ENCODE measurements around the gene LASP1NB.

The LASP1NB gene

GRCh38 chr17:38889745-38890409 lies 35.5 kb upstream of the LASP1NB start:
- H3K36me3 ChIP-seq (ENCODE audit: insufficient read depth, low read length): peaks cover 34% of the 10 kb centered on the region
- no peaks in the 10 kb centered on the region for H3K9me3 Mint-ChIP-seq
- no peaks in the 10 kb centered on the region for H3K9me3 ChIP-seq (ENCODE audit: control insufficient read depth in 1 of 2, low read length in 2 of 2)
- no peaks in the 10 kb centered on the region for H3K27me3 Mint-ChIP-seq
- peaks cover 96% of the 10 kb centered on the region for H3K4me1 ChIP-seq (ENCODE audit: insufficient read depth, low read length)
- intact Hi-C loops (cut with micrococcal nuclease): loop anchor here (2.0 kb wide), 1 partner anchor 19 kb away; the partner anchor contains the start of gene LASP1
- DNase-seq: no peak
- H3K4me3 Mint-ChIP-seq: peak overlapping the region in 7 of 8 donors; percentile 55 to 76 (median 69)
- H3K27ac ChIP-seq (ENCODE audit: low read depth, low read length): peak overlapping the region; percentile 50
- ChIA-PET POLR2A (ENCODE audit: partially characterized antibody) (interaction anchor here (1.5 to 7.0 kb wide), 5 partner anchors 9 to 36 kb away, joined by 4 to 63 read pairs (median 8); partner anchors contain the start of genes LASP1 and RPL23), CTCF (ENCODE audit: partially characterized antibody) (interaction anchor here (1.7 kb wide), 1 partner anchor 16 kb away, joined by 5 read pairs; no protein-coding TSS in a partner anchor)
- H3K4me3 ChIP-seq (ENCODE audit: low read length in 2 of 2): peak overlapping the region in 1 of 2 donors; percentile 17
- H3K4me1 Mint-ChIP-seq: peaks cover 56 to 93% (median 78%) of the 10 kb centered on the region in 4 donors
- peaks cover 23 to 54% of the 10 kb centered on the region in 2 donors for H3K36me3 Mint-ChIP-seq
- no peaks in the 10 kb centered on the region for H3K27me3 ChIP-seq (ENCODE audit: insufficient read depth, low read length)
- peak overlapping the region; percentile 84 to 95 (median 91) for H3K27ac Mint-ChIP-seq

- H3K9me3 ChIP-seq (ENCODE audit: control insufficient read depth in 1 of 2, low read length in 2 of 2): no peaks in the 10 kb centered on the region
- CTCF ChIA-PET (ENCODE audit: partially characterized antibody): interaction anchor here (1.7 kb wide), 1 partner anchor 17 kb away, joined by 5 read pairs; no protein-coding TSS in a partner anchor
- no peaks in the 10 kb centered on the region for H3K27me3 ChIP-seq (ENCODE audit: insufficient read depth, low read length)
- H3K27ac Mint-ChIP-seq: peak overlapping the region; percentile 84 to 95 (median 91)
- peak overlapping the region; percentile 50 for H3K27ac ChIP-seq (ENCODE audit: low read depth, low read length)
- H3K4me1 Mint-ChIP-seq: peaks cover 53 to 89% (median 73%) of the 10 kb centered on the region in 4 donors
- DNase-seq: peak in 2 of 5 donors; percentile 36 to 38
- peaks cover 94% of the 10 kb centered on the region for H3K4me1 ChIP-seq (ENCODE audit: insufficient read depth, low read length)
- no peaks in the 10 kb centered on the region for H3K9me3 Mint-ChIP-seq
- intact Hi-C loops (cut with micrococcal nuclease): loop anchor here (2.0 kb wide), 1 partner anchor 20 kb away; the partner anchor contains the start of gene LASP1
- H3K27me3 Mint-ChIP-seq: no peaks in the 10 kb centered on the region
- POLR2A ChIA-PET (ENCODE audit: partially characterized antibody): interaction anchor here (1.5 to 7.0 kb wide), 5 partner anchors 8 to 37 kb away, joined by 4 to 63 read pairs (median 8); partner anchors contain the start of genes LASP1 and RPL23
- H3K4me3 Mint-ChIP-seq: peak overlapping the region in 7 of 8 donors; percentile 55 to 76 (median 69)
- H3K4me3 ChIP-seq (ENCODE audit: low read length in 2 of 2): peak overlapping the region in 1 of 2 donors; percentile 17
- H3K36me3 Mint-ChIP-seq: peaks cover 23 to 52% of the 10 kb centered on the region in 2 donors
- H3K36me3 ChIP-seq (ENCODE audit: insufficient read depth, low read length): peaks cover 36% of the 10 kb centered on the region
Measured at GRCh38 chr17:38890410-38890746, 35.0 kb upstream of the LASP1NB start.

GRCh38 chr17:38891441-38891840 lies 34.0 kb upstream of the LASP1NB start:
- Histone ChIP-seq H3K27me3 (ENCODE audit: insufficient read depth, low read length) (no peaks in the 10 kb centered on the region), H3K4me1 (ENCODE audit: insufficient read depth, low read length) (peaks cover 94% of the 10 kb centered on the region), H3K9me3 (ENCODE audit: control insufficient read depth in 1 of 2, low read length in 2 of 2) (no peaks in the 10 kb centered on the region), H3K4me3 (ENCODE audit: low read length in 2 of 2) (no peak overlapping the region), H3K36me3 (ENCODE audit: insufficient read depth, low read length) (peaks cover 43% of the 10 kb centered on the region), H3K27ac (ENCODE audit: low read depth, low read length) (peak overlapping the region; percentile 50)
- ChIA-PET CTCF (ENCODE audit: partially characterized antibody) (interaction anchor here (0.6 to 1.5 kb wide), 3 partner anchors 22 to 44 kb away, joined by 3 to 6 read pairs (median 3); partner anchors contain the start of gene LASP1), POLR2A (ENCODE audit: partially characterized antibody) (interaction anchor here (0.5 to 7.0 kb wide), 7 partner anchors 11 to 38 kb away, joined by 3 to 63 read pairs (median 4); partner anchors contain the start of genes LASP1 and RPL23)
- Mint-ChIP-seq H3K4me3 (peak overlapping the region in 7 of 8 donors; percentile 22 to 81 (median 64)), H3K9me3 (no peaks in the 10 kb centered on the region), H3K4me1 (peaks cover 50 to 87% (median 70%) of the 10 kb centered on the region in 4 donors), H3K27ac (peak overlapping the region; percentile 88 to 95 (median 91)), H3K27me3 (no peaks in the 10 kb centered on the region), H3K36me3 (peaks cover 21 to 50% of the 10 kb centered on the region in 2 donors)
- no peak for DNase-seq
- intact Hi-C loops (cut with micrococcal nuclease): loop anchor here (2.0 kb wide), 1 partner anchor 21 kb away; the partner anchor contains the start of gene LASP1

GRCh38 chr17:38892083-38892482 lies 33.3 kb upstream of the LASP1NB start:
- no peak for DNase-seq
- no peaks in the 10 kb centered on the region for H3K27me3 ChIP-seq (ENCODE audit: insufficient read depth, low read length)
- intact Hi-C loops (cut with micrococcal nuclease): no loop called here
- ChIA-PET POLR2A (ENCODE audit: partially characterized antibody) (interaction anchor here (1.0 to 7.0 kb wide), 5 partner anchors 11 to 23 kb away, joined by 3 to 63 read pairs (median 4); partner anchors contain the start of gene LASP1), CTCF (ENCODE audit: partially characterized antibody) (interaction anchor here (1.2 to 1.5 kb wide), 2 partner anchors 22 to 33 kb away, joined by 3 to 6 read pairs; partner anchors contain the start of gene LASP1)
- Mint-ChIP-seq H3K4me3 (peak overlapping the region in 6 of 8 donors; percentile 6 to 81 (median 66)), H3K36me3 (peaks cover 21 to 49% of the 10 kb centered on the region in 2 donors), H3K27ac (peak overlapping the region; percentile 88 to 95 (median 91)), H3K27me3 (no peaks in the 10 kb centered on the region), H3K9me3 (no peaks in the 10 kb centered on the region), H3K4me1 (peaks cover 47 to 88% (median 70%) of the 10 kb centered on the region in 4 donors)
- no peaks in the 10 kb centered on the region for H3K9me3 ChIP-seq (ENCODE audit: control insufficient read depth in 1 of 2, low read length in 2 of 2)
- H3K4me1 ChIP-seq (ENCODE audit: insufficient read depth, low read length): peaks cover 94% of the 10 kb centered on the region
- peak overlapping the region; percentile 50 for H3K27ac ChIP-seq (ENCODE audit: low read depth, low read length)
- peaks cover 47% of the 10 kb centered on the region for H3K36me3 ChIP-seq (ENCODE audit: insufficient read depth, low read length)
- no peak overlapping the region for H3K4me3 ChIP-seq (ENCODE audit: low read length in 2 of 2)

- H3K27me3 ChIP-seq (ENCODE audit: insufficient read depth, low read length): no peaks in the 10 kb centered on the region
- Mint-ChIP-seq H3K36me3 (peaks cover 21 to 48% of the 10 kb centered on the region in 2 donors), H3K4me1 (peaks cover 50 to 91% (median 73%) of the 10 kb centered on the region in 4 donors), H3K9me3 (no peaks in the 10 kb centered on the region), H3K27ac (peak overlapping the region; percentile 60 to 91 (median 89)), H3K27me3 (no peaks in the 10 kb centered on the region), H3K4me3 (peak overlapping the region in 3 of 8 donors; percentile 20 to 61 (median 52))
- H3K9me3 ChIP-seq (ENCODE audit: control insufficient read depth in 1 of 2, low read length in 2 of 2): no peaks in the 10 kb centered on the region
- POLR2A ChIA-PET (ENCODE audit: partially characterized antibody): interaction anchor here (1.3 to 7.0 kb wide), 6 partner anchors 9 to 39 kb away, joined by 4 to 63 read pairs (median 14); partner anchors contain the start of genes LASP1 and RPL23
- CTCF ChIA-PET (ENCODE audit: partially characterized antibody): interaction anchor here (1.2 to 1.5 kb wide), 2 partner anchors 23 to 32 kb away, joined by 3 to 6 read pairs; partner anchors contain the start of gene LASP1
- H3K36me3 ChIP-seq (ENCODE audit: insufficient read depth, low read length): peaks cover 42% of the 10 kb centered on the region
- no peak for DNase-seq
- intact Hi-C loops (cut with micrococcal nuclease): no loop called here
- no peak overlapping the region for H3K4me3 ChIP-seq (ENCODE audit: low read length in 2 of 2)
- peak overlapping the region; percentile 50 for H3K27ac ChIP-seq (ENCODE audit: low read depth, low read length)
- H3K4me1 ChIP-seq (ENCODE audit: insufficient read depth, low read length): peaks cover 94% of the 10 kb centered on the region
Measured at GRCh38 chr17:38892620-38893019, 32.8 kb upstream of the LASP1NB start.

- no peaks in the 10 kb centered on the region for H3K9me3 Mint-ChIP-seq
- H3K27ac Mint-ChIP-seq: peak overlapping the region; percentile 60 to 90 (median 78)
- ChIA-PET CTCF (ENCODE audit: partially characterized antibody) (interaction anchor here (0.7 to 2.0 kb wide), 2 partner anchors 25 to 90 kb away, joined by 3 to 8 read pairs; no protein-coding TSS in a partner anchor), POLR2A (ENCODE audit: partially characterized antibody) (interaction anchor here (0.6 to 7.0 kb wide), 7 partner anchors 9 to 560 kb away, joined by 3 to 63 read pairs (median 5); partner anchors contain the start of genes LASP1 and RPL23)
- Histone ChIP-seq H3K4me3 (ENCODE audit: low read length in 2 of 2) (no peak overlapping the region), H3K36me3 (ENCODE audit: insufficient read depth, low read length) (peaks cover 39% of the 10 kb centered on the region), H3K9me3 (ENCODE audit: control insufficient read depth in 1 of 2, low read length in 2 of 2) (no peaks in the 10 kb centered on the region), H3K4me1 (ENCODE audit: insufficient read depth, low read length) (peaks cover 94% of the 10 kb centered on the region), H3K27me3 (ENCODE audit: insufficient read depth, low read length) (no peaks in the 10 kb centered on the region), H3K27ac (ENCODE audit: low read depth, low read length) (peak overlapping the region; percentile 50)
- H3K4me3 Mint-ChIP-seq: peak overlapping the region in 4 of 8 donors; percentile 20 to 61 (median 56)
- no peaks in the 10 kb centered on the region for H3K27me3 Mint-ChIP-seq
- H3K4me1 Mint-ChIP-seq: peaks cover 54 to 96% (median 75%) of the 10 kb centered on the region in 4 donors
- no peak for DNase-seq
- intact Hi-C loops (cut with micrococcal nuclease): no loop called here
- H3K36me3 Mint-ChIP-seq: peaks cover 21 to 46% of the 10 kb centered on the region in 2 donors
Measured at GRCh38 chr17:38893113-38893512, 32.3 kb upstream of the LASP1NB start.

Measured in CD4-positive, alpha-beta memory T cell (primary cell).